DMS 273 treated with DMSO at 0.1 percent for 48 hours (cell line): ENCODE data around the gene GRAMD2A.

Experiments
- DNase-seq: peaks from one replicate; lab custom pipeline; 2025; lab: John Stamatoyannopoulos, UW

GRAMD2A gene

GRCh38 chr15:72217216-72217615 is 19.6 kb upstream of the GRAMD2A start:
- no peak for DNase-seq

DNA sequence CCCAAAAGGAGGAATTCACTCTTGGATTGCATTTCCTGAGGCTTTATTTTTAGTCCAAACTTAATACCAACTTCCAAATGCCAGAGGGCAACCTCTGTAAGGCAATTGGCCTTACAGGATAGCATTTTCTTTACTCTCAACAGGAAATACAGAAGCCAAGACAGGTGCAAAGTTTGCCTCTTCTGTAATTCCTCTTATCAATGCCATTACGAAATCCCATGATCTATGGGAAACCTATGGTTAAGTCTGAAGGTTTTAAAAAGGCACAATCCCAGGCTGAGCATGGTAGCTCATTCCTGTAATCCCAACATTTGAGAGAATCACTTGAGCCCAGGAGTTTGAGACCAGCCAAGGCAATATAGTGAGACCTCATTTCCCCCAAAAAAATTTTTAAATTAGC is 18.5 kb upstream of the GRAMD2A start:
- DNase-seq = no peak

- no peak for DNase-seq
These were observed 10.0 kb upstream of the GRAMD2A start for GRCh38 chr15:72207558-72208085.

DNA sequence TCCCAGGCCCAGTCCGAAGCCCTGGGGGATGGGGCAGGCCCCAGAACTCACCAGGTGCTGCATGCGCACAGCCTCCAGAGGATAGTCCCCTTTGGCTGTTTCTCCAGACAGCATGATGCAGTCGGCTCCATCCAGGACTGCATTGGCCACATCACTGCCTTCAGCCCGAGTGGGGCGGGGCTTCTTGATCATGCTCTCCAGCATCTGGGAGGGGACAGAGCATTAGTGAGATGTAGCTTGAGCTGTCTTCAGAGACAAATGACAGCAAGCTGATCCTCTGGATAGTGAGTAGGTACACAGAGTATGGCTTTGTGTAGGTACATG is 9.1 kb upstream of the GRAMD2A start:
- no peak for DNase-seq

GRCh38 chr15:72205896-72206676 is 8.5 kb upstream of the GRAMD2A start:
- DNase-seq = no peak

DNA sequence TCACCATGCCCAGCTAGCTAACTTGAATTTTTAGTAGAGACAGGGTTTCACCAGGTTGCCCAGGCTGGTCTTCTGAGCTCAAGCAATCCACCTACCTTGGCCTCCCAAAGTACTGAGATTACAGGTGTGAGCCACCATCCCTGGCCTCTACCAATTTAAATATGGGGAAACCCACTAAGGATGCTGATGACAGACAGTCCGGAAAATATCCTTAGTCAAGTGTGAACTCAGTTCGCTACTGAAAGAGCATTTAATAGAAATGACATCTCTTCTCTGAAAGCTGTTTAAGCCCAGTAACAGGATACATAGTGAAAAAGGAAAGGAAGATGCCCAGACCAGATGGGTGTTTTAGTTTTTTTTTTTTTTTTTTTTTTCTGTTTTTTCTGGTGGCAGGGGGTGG is 7.7 kb upstream of the GRAMD2A start:
- no peak for DNase-seq

- DNase-seq = peak; percentile 33
These were observed 5.9 kb upstream of the GRAMD2A start for GRCh38 chr15:72203507-72203837.

GRCh38 chr15:72202801-72203506 is 5.4 kb upstream of the GRAMD2A start:
- DNase-seq = no peak

- DNase-seq = no peak
These were observed 4.7 kb upstream of the GRAMD2A start for GRCh38 chr15:72202302-72202701.

- DNase-seq = no peak
These were observed 3.9 kb upstream of the GRAMD2A start for GRCh38 chr15:72201391-72201921.

DNA sequence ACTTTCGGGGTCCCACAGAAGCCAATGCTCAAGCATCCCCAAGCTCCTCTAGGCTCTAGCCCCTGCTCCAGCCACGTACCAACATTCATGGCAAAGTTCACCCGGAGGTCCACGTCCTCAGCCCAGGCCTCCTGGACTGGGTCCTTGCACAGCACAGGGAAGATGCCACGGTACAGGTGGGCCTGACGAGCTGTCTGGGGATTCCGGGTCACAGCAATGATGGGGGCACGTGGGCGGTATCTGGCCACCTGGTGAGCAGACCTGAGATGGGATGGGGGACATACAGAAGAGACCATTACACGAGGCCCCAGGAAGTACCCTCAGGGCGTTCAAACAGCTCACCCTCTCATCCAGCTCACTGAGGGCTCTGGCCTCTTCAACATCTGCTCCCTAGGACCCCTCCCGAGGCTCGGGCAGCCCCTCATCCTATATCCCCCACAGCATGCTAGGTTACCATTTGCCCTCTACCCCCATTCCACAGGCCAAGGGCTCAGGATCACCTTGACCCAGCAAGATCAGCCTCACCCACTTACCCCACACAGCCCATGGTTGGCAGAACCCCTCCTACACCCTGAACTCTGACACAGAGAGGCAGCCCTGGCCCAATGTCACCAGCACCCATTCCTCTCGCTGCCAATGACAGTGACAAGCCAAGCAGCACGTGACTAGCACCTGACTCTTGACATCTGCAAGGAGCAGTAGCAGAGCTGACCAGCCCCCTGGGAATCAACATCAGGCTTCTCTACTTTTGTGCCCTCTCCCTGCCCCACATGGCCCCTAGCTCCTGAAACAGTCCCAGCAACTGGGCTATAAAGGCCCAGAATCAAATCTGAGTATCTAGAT is 3.0 kb upstream of the GRAMD2A start:
- DNase-seq = no peak

GRCh38 chr15:72199721-72200212 is 2.2 kb upstream of the GRAMD2A start:
- DNase-seq = no peak

DNA sequence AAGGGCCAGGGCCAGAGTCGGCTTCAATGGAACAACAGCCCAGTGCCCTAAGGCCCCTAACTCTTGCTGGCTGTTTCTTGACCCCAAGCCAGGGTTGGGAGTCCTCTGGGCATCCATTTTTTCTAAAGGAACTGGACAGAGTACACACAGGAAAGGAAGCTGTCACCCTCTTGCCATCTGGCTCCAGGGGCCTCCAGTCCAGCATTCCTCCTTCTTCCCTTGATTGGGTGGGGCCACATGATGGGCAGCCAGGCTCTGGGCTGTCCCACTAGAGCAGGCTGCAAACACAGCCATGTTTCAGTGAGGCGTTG is 1.6 kb upstream of the GRAMD2A start:
- DNase-seq = no peak

- no peak for DNase-seq
These were observed 993 bp upstream of the GRAMD2A start for GRCh38 chr15:72198356-72199204.

DNA sequence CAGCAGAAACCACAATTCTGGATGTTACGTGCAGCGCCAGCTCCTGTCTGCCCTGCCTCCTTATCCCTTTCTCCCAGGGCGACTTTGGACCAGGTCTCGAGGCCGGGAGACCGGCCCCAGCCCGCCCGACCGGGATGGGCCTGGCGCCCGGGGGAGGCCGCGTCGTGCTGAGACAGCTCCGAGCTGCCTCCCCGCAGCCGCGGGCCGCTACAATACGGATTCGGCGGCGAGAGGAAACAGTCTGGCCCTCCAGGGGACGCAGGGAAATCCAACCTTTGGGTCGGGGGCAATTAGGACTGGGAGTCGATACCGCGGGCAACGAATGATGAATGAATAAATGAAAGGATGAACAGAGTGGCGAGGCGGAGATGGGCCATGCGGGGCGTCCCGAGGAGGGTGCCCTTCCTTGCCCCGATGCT is 537 bp downstream of the GRAMD2A start:
- no peak for DNase-seq

GRCh38 chr15:72196409-72197040 is 1.1 kb downstream of the GRAMD2A start:
- DNase-seq = no peak

- DNase-seq = no peak
These were observed 2.5 kb downstream of the GRAMD2A start for GRCh38 chr15:72195101-72195511.

DNA sequence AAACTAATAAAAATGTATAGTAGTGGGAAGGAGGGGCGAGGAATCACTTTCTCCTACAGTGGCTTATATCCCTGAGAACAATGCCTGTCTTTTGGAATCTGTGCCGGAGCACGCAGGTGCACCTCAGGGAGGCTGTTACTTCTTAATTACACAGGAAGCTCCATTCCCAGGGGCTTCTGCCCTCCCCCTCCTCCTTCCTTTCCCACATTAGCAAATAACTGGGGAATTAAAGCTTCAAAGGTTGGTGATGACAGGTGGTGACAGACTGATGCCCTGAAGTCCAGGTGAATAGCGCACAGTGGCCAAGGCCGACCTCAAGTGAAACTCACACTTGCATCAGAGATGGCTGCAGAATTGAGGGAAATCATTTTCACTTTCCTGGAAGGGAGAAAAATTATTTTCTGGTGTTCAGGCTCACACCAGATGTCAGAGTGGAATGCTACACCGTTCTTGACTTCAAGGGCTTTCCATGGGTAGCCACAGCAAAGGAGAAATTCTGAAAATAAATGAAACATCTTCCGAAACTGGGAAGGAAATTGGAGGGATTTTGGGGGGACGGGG is 3.7 kb downstream of the GRAMD2A start:
- DNase-seq = no peak

DNA sequence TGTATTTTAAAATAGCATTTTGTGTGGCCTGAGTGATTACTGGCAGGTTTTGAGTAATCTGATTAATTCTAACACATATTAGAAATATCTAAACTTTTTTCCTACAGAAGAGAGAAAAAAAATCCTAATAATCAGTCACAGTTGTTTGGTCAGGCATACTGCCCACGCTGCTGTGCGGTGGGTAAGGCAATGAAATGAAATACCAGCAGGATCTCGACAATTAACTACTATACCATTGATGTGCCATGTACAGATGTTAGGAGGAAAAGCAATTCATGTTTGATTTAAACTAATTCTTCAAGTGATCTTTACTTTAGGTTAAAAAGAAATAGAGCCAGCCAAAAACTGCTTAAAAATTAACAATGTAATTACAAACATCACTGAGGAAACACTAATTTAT is 5.2 kb downstream of the GRAMD2A start:
- no peak for DNase-seq

DNA sequence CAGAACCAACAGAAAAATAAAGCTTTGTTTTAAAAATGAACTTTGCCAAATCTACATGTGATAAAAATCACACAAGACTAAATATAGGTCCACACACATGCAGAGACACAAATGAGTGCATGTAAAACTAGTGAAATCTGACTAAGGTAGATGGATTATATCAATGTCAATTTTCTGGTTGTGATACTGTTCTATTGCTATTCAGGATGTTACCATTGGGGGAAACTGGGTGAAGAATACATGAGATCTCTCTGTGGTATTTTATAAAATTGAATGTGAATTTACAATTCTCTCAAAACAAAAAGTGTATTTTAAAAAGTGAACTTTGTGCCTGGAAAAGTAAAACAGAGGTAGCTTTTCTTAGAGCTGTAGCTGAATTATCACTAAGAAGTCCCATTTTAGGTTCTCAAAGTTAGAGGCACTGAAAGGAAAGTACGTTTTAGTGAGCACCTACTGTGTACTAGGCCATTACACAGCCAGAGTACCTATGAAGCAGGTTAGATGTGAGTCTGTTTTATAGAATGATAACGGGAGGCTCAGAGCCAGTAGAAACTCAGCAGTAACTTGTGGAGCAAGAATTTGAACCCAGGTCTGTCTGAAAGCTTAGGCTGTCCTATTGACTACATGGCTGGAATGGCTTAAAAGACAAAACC is 8.2 kb downstream of the GRAMD2A start:
- no peak for DNase-seq
